GM12874 (cell line): Measurements from ENCODE around the gene VSTM2B.

Experiments used
- TF ChIP-seq, protein P1 (sequence below): IDR thresholded peaks from 2 replicates; pipeline ENCODE4 v1.5.1; 2011; ENCODE audit warnings: low read depth, mild to moderate bottlenecking, control low read depth, low read length, moderate library complexity; ENCODE audit not compliant: insufficient read depth

VSTM2B gene

DNA sequence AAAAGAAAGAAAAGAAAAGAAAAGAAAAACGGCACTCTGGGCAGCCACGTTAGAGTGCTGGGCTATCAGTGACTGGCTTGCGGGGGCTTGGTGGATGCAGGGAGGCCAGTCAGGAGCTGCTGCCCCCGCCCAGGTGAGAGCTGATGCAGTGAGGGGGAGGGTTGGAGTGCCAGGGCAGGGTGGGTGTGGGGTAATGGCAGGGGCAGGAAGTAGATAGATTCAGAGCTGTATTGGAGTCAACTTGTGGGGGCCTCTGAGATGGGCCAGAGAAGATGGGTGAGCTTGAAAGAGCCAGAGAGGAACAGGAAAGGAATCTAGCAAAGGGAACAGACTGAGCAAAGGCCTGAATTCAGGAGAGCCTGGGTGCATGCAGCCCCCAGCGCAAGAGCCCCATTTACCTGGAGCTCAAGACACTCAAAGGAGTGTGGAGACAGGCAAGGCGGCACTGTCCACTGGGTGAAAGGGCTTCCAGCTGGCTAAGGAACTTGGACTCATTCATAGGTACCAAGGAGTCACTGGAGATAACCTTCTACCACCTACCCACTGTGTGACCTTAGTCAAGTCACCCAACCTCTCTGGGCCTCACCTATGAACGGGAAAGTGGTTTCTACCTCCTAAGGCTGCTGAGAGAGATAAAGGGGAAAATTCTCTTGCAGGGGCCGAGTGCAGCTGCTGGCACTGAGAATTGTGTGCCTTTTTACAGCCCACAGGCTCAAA is 20.2 kb downstream of the VSTM2B start:
- TF ChIP-seq, protein P1, sequence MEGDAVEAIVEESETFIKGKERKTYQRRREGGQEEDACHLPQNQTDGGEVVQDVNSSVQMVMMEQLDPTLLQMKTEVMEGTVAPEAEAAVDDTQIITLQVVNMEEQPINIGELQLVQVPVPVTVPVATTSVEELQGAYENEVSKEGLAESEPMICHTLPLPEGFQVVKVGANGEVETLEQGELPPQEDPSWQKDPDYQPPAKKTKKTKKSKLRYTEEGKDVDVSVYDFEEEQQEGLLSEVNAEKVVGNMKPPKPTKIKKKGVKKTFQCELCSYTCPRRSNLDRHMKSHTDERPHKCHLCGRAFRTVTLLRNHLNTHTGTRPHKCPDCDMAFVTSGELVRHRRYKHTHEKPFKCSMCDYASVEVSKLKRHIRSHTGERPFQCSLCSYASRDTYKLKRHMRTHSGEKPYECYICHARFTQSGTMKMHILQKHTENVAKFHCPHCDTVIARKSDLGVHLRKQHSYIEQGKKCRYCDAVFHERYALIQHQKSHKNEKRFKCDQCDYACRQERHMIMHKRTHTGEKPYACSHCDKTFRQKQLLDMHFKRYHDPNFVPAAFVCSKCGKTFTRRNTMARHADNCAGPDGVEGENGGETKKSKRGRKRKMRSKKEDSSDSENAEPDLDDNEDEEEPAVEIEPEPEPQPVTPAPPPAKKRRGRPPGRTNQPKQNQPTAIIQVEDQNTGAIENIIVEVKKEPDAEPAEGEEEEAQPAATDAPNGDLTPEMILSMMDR: no peak

DNA sequence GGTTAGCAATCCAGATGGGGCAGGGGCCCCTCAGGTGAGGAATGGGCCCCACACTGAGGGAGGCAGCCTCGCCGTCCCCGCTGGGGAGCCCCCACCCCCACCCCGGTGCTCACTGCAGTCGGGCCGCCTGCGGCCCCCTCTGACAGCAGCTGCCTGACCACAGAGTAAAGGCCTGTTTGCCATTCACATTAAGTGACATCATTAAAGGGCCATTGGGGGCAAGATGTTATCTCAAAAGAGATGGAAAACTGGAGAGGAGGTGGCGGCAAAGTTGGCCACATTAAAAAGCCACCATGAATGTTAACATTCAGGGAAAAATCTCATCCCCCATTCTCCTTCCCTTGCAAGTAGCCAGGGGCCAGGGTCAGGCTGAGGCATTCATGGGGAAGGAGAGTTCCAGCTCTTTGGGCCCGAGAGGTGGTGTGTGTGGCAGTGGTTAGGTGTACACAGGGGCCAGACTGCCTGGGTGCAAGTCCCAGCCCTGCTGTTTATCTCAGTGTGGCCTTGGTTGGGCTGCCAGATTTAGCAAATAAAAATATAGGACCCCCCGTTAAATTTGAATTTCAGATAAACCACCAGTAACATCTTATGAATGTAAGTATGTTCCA is 20.9 kb downstream of the VSTM2B start:
- TF ChIP-seq, protein P1: no peak

DNA sequence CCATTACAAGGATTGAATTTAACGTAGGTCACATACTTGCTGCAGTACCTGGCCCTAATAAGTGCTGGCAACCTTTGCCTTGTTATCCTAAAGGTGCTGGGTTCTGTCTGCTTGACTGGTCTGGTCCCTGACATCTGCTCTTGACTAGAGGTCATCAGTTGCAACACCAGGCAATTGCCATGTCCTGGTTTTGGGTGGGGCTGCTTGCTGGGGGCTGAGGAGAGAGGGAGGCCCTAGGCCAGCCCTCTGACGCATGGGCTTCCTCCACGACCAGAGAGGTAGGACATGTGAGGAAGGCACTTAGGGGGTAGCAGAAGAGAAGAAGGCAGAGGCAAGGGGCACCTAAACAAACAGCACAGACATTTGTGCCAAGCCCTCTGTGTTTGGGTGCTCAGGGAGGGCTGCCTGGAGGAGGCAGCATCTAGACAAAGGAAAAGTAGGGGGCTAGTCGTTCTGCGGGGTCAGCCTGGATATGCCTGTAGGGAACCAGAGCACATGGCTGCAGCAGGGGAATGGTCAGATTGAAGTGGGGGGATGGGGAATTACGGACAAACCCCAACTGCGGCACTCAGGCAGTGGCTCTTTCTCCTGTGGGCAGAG is 21.7 kb downstream of the VSTM2B start:
- TF ChIP-seq, protein P1: no peak

DNA sequence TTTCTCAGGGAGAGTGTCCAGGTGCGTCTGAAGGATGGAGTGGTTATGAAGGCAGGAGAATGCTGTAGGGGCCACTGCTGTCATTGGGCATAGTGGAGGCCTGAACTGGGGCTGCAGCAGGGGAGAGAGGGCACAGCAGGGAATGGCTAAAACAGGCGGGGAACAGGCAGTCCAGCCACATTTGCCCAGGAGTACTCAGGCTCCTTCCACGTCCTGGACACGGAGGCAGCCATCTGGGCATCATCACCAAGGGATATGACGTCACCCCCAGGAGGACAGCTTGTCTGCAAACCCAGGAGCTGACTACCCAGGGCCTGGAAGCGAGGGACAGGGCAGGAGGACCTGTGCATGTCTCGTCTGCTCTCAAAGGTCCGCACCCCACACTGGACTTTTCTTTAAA is 22.2 kb downstream of the VSTM2B start:
- TF ChIP-seq, protein P1: no peak

DNA sequence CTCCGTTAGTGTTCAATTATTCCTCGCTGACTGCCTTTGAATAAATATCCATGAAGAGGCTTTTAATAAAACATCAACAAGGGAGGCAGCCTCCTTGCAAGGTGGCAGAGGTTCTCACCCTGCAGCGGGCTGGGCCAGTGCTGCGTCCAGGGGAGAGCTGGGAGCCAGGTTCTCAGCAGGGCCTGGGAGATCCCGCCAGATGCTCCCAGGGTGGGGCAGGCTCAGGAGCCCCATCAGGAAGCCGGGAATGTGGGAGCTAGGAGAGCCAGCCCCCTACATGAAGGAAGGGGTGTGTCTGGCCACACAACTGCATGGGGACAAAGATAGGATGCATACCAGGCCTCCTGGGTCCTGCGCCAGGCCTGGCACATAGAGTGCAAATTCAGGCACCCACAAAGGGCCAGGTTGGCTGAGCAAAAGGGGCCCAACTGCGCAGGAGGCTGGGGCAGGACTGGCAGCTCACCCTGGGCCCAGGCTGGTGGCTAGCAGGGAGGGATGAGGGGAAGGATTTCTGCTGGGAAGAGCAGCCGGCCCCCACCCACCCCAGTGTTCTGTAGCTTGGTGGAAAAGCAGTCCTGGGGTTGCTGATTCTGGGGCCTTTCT is 22.8 kb downstream of the VSTM2B start:
- TF ChIP-seq, protein P1: no peak

DNA sequence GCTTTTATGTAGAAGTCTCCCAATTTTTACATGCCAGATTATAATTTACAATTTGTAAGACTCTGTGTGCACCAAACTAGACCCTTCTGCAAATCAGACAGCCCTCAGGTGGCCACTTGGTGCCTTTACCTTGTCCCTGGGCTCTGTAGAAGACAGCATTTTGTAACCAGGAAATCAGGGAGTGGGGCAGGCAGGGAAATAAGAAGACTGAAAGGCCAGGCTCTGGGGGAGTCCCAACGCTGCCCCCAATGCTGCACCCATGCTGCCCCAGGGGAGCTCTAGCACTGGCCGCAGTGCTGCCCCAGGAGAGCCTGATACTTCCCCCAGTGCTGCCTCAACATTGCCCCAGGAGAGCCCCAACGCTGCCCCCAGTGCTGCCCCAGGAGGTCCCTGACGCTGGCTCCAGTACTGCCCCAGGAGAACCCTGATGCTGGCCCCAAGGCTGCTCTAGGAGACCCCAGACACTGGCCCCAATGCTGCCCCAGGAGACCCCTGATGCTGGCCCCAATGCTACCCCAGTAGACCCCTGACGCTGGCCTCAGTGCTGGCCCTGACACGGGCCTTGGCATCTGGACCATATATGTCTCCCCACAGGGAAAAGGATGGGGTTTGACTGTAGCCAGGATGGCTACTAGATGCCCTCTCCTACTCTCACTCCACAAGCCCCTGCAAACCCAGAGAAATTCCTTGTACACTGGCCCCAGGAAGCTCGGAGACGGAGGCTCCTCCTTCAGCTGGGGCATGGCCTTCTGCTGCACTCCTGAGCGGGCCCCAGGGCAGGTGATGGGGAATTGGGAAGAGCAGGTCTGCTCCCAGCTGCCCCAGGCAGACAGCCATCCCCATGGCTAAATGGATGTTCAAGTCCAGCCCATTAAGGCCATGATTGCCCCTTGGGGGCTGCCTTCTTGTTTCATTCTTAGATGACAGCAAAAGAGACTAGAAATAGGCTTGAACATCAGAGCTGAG is 23.6 kb downstream of the VSTM2B start:
- TF ChIP-seq, protein P1: no peak
